Measurements from ENCODE around the gene ARFRP1.

GRCh38 chr20:63675681-63676368 is 32.0 kb downstream of the ARFRP1 start:
- TF ChIP-seq EZH2 (IDR thresholded peaks at IDR 0.05; ENCODE audit: low read depth, unreplicated experiment) (no peak), POLR2AphosphoS5 (IDR thresholded peaks at IDR 0.05; ENCODE audit: low read depth) (no peak)
